Measurements from ENCODE around the gene COL27A1.
"Not testable (repeated sequence)": the region's sequence is repeated elsewhere in the genome, so short reads cannot be mapped to it uniquely, and the experiment has no call there.

COL27A1 gene

GRCh38 chr9:114178756-114179450, 23.6 kb downstream of the COL27A1 start:
- DNase-seq (ENCODE audit: low read depth, low spot score), result no peak
- no peak overlapping the region for H3K4me3 ChIP-seq (ENCODE audit: low read length)

DNA sequence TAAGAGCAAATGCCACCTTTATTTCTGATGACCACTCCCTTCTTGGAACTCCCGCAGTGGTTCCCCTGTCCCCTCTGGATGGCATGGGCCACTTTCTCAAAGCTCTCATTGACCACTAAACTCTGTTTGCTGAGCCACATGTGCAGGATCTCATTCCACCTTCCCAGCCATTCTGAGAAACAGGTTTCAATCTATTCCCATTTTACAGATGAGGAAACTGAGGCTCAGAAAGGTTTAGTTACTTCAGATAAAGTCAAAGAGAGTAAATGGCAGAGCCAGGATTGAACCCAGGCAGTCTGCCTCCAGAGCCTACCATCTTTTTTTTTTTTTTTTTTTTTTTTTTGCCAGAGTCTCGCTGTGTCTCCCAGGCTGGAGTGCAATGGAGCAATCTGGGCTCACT, 24.2 kb downstream of the COL27A1 start:
- no peak for DNase-seq (ENCODE audit: low read depth, low spot score)
- H3K4me3 ChIP-seq (ENCODE audit: low read length), result no peak overlapping the region

GRCh38 chr9:114180696-114181606, 25.6 kb downstream of the COL27A1 start:
- H3K4me3 ChIP-seq (ENCODE audit: low read length), result no peak overlapping the region
- no peak for DNase-seq (ENCODE audit: low read depth, low spot score)

GRCh38 chr9:114181607-114182409, 26.5 kb downstream of the COL27A1 start:
- DNase-seq (ENCODE audit: low read depth, low spot score), result no peak
- H3K4me3 ChIP-seq (ENCODE audit: low read length), result no peak overlapping the region

- no peak for DNase-seq (ENCODE audit: low read depth, low spot score)
- H3K4me3 ChIP-seq (ENCODE audit: low read length), result no peak overlapping the region
Measured at GRCh38 chr9:114183006-114183405, 27.7 kb downstream of the COL27A1 start.

GRCh38 chr9:114184071-114184470, 28.7 kb downstream of the COL27A1 start:
- no peak overlapping the region for H3K4me3 ChIP-seq (ENCODE audit: low read length)
- no peak for DNase-seq (ENCODE audit: low read depth, low spot score)

DNA sequence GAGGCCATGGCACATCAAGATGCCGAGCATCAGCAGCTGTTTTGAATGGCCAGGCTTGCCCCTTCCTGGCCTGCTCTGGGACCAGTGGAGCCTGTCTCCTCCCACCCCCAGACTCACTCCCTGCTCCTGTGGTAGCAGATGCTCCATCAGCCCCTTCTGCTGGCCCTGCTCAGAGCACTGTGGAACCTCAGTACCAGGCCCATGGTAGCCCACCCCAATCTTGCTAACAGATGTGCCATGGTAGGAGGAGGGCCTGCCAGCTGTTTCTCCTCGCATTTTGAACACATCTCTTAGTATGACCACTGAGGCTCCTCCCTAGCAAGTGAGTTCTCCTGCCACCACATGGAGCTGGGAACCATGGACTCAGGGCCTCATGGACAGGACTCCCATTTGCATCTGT, 29.5 kb downstream of the COL27A1 start:
- no peak overlapping the region for H3K4me3 ChIP-seq (ENCODE audit: low read length)
- DNase-seq (ENCODE audit: low read depth, low spot score), result no peak

DNA sequence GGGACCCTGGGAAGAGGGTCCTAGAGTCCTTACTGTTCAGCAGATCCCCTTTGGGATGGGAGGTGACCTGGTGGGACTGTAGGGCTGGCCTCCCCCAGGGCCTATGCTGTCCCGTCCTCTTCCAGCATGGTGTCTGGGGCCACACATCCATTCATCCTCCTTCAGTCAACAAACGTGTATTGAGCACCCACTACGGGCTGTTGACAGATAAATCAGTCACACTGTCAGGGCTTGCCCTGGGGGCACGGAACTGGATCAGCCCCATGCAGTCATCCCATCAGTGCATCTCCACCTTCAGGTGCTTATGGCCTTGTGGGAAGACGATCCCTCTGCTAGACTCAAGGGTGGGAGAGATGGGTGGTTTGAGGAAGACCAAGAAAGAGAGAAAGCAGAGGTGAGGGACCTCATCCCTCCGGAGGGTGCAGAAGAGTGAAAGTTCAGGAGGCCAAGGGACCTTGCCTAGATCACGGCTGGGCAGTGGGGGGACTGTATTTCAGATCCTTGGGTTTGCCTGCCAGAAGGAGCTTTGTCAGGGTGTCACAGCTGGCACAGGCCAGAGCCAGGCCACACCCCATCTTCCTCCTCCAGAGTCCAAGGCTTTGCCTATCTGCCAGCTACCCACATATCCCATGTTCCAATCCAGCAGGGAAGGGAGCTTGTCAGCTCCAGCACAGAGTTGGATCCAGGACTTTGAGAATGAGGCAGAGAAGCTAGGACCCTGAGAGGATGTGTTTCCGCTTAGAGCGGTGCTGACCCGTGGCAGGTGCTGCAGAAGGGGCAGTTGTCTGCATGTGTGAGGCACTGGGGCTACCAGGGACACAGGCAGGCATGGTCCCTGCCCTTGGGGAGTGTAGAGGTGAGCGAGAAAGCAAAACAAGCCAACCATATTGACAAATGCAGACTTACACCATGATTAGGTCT, 30.5 kb downstream of the COL27A1 start:
- no peak overlapping the region for H3K4me3 ChIP-seq (ENCODE audit: low read length)
- no peak for DNase-seq (ENCODE audit: low read depth, low spot score)

- DNase-seq (ENCODE audit: low read depth, low spot score), result no peak
- H3K4me3 ChIP-seq (ENCODE audit: low read length), result no peak overlapping the region
Measured at GRCh38 chr9:114186605-114187289, 31.4 kb downstream of the COL27A1 start.

DNA sequence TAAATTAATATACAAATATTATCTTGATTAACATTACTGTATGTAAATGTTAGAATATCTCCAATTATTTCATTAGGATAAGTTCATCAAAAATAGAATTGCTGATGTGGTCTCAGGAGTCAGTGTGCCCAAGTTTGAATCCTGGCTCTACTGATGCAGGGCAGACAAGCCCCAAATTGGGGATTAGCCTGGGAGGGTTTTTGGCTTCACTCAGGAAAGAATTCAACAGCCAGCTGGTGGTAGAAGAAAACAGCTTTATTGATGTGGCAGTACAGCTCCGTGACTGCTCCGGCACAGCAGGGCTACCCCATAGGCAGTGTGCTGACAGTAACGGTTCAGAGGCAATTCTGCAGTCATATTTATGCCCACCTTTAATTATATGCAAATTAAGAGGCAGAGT, 32.5 kb downstream of the COL27A1 start:
- no peak for DNase-seq (ENCODE audit: low read depth, low spot score)
- H3K4me3 ChIP-seq (ENCODE audit: low read length), result no peak overlapping the region

- DNase-seq (ENCODE audit: low read depth, low spot score), result no peak
- H3K4me3 ChIP-seq (ENCODE audit: low read length), result no peak overlapping the region
Measured at GRCh38 chr9:114189823-114190562, 34.7 kb downstream of the COL27A1 start.

DNA sequence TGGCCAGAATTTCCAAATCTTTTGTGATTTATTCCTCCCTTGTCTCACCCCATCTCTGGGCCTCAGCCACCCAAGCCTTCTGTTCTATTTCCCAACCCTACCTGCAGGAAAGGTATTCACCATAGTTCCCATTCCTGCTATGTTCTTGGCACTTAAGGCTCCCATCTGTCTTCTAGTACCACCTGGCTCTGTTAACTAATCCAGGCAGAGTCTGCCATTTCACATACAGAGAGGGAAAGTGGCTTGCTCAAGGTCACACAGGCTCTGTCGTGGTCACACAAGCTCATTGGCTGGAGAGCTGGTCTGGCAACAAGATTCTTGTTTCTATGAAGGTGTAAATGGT, 35.2 kb downstream of the COL27A1 start:
- DNase-seq (ENCODE audit: low read depth, low spot score), result no peak
- no peak overlapping the region for H3K4me3 ChIP-seq (ENCODE audit: low read length)

GRCh38 chr9:114191402-114191801, 36.1 kb downstream of the COL27A1 start:
- not testable (repeated sequence) for DNase-seq (ENCODE audit: low read depth, low spot score); H3K4me3 ChIP-seq (ENCODE audit: low read length)

DNA sequence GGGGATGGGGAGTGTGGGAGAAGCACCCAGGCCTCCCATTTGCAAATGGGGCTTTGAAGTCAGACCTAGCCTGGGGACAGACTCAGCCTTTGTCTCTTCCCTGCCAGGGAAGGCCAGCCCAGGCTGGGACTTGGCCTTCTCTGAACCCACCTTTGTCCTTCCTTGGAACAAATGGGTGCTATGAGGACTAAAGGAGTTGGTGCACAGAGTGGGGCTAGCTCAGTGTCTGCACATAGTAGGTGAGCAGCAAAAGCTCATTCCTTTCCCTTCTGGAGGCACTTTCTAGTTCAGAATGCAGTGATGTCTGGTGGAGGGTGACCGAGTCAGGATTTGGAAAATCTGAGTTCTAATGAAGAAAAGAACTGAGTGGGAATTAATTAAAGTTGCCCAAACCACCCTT, 37.2 kb downstream of the COL27A1 start:
- H3K4me3 ChIP-seq (ENCODE audit: low read length), result no peak overlapping the region
- no peak for DNase-seq (ENCODE audit: low read depth, low spot score)

DNA sequence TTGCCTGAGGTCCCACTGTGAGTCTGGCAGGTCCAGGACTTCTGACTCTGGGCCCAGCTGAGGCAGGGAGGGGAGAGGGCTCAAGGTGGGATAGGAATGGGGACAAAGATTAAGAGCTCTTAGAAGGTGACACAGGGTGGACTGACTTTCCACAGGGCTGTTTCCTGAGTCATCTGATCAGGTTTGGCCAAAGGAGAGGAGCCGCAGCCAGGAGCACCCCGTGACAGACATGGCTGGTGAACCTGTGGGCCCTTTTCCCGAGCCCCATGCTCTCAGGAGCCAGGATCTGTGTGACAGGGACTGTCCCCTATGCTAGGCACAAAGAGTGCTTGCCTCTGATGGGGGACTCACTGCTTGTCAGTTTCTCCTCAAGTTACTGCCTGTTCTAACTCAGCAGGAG, 37.8 kb downstream of the COL27A1 start:
- no peak overlapping the region for H3K4me3 ChIP-seq (ENCODE audit: low read length)
- no peak for DNase-seq (ENCODE audit: low read depth, low spot score)

- H3K4me3 ChIP-seq (ENCODE audit: low read length), result no peak overlapping the region
- no peak for DNase-seq (ENCODE audit: low read depth, low spot score)
Measured at GRCh38 chr9:114196117-114196516, 40.8 kb downstream of the COL27A1 start.

- DNase-seq (ENCODE audit: low read depth, low spot score), result no peak
Measured at GRCh38 chr9:114196979-114197622, 41.8 kb downstream of the COL27A1 start.

More at GRCh38 chr9:114196979-114197622, 41.8 kb downstream of the COL27A1 start:
- H3K4me3 ChIP-seq (ENCODE audit: low read length), result no peak overlapping the region

Measured in Jurkat, Clone E6-1 (cell line).